NOMO-1 treated with dmso at 0.1 percent for 144 hours (cell line): Measurements from ENCODE around the gene ZDHHC17.
"Not testable (repeated sequence)": the region's sequence is repeated elsewhere in the genome, so short reads cannot be mapped to it uniquely, and the experiment has no call there.

Source experiments
- DNase-seq: peaks from one replicate; lab custom pipeline; 2025; ENCODE audit not compliant: unreplicated experiment; lab: John Stamatoyannopoulos, UW

The ZDHHC17 gene

DNA sequence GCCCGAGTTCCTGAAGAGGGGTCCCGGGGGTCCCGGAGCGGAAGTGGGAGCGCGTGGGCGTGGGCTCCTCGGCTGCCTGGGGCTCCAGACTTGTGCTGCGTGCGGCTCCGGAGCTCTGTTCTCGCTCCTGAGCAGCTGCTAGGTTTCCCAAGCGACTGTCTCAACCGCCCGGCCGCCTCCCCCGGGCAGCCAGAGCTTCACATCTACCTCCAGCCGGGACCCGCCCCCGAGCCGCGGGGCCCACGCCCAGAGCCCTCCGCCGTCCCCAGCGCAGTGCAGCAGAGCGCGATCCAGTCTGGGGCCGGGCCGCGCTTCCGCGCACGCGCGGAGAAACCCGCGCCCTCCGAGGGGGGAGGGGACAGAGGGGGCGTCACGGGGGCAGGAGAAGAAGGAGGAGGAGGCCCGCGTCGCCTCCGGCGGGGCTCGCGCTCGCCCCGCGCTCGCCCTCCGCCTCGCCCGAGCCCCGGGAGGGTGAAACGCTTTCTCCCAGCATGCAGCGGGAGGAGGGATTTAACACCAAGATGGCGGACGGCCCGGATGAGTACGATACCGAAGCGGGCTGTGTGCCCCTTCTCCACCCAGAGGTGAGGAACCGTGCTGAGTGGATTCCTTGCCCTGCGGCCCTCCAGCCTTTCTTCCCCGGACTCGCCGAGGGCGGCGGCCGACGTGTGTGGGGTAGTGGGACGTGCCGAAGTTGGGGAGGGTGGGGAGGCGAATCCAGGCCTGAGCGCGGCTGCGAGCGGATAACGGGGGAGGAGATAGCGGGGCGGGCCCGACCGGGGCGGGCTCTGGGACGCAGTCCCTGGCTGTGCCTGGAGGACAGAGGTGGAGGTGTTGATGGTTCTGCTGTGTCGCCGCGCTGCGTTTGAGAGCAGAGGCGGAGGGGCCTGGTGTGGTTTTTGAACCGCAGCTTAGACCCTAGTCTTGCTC, at the start of gene ZDHHC17:
ZDHHC17 (plus strand) TSS at position 370 of the 930 bp plus-strand sequence; CDS start at position 492, 122 bp downstream.
- DNase-seq, result peak; percentile 89

GRCh38 chr12:76714415-76714814, 49.5 kb upstream of the ZDHHC17 start:
- no peak for DNase-seq

GRCh38 chr12:76714861-76715260, 49.1 kb upstream of the ZDHHC17 start:
- DNase-seq, result no peak

GRCh38 chr12:76715332-76715731, 48.6 kb upstream of the ZDHHC17 start:
- no peak for DNase-seq

GRCh38 chr12:76717314-76717713, 46.6 kb upstream of the ZDHHC17 start:
- DNase-seq, result no peak

- DNase-seq, result no peak
These were observed 44.5 kb upstream of the ZDHHC17 start for GRCh38 chr12:76719171-76720041.

- DNase-seq, result no peak
These were observed 43.8 kb upstream of the ZDHHC17 start for GRCh38 chr12:76720068-76720467.

DNA sequence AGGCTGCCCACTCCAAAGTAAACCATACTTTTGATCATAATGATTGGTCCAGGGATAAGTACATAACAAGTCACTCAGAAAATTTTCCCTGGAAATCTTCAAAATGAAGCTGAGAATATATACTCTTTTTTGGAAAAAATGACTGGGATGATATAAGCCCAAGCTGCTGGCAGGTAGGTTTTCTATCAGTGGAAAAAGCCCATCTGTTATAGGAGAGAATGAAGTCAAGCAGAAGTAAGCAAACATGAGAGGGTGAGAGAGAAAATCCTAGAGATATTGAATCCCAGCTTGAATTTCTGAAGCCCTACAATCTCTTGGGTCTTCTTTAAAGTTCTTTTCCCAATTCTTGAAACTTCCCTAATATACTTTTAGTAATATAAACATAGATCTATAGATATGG, 37.3 kb upstream of the ZDHHC17 start:
- DNase-seq, result no peak

- not testable (repeated sequence) for DNase-seq
These were observed 31.7 kb upstream of the ZDHHC17 start for GRCh38 chr12:76732188-76732587.

DNA sequence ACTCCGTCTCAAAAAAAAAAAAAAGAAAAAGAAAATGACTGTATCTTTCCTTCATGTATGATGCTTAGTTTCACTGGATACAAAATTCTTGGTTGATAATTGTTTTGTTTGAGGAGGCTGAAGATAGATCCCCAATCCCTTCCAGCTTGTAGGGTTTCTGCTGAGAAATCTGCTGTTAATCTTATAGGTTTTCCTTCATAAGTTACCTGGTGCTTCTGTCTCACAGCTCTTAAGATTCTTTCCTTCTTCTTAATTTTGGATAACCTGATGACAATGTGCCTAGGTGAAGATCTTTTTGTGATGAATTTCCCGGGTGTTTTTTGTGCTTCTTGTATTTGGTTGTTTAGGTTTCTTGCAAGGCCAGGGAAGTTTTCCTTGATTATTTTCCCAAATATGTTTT, 26.2 kb upstream of the ZDHHC17 start:
- not testable (repeated sequence) for DNase-seq

DNA sequence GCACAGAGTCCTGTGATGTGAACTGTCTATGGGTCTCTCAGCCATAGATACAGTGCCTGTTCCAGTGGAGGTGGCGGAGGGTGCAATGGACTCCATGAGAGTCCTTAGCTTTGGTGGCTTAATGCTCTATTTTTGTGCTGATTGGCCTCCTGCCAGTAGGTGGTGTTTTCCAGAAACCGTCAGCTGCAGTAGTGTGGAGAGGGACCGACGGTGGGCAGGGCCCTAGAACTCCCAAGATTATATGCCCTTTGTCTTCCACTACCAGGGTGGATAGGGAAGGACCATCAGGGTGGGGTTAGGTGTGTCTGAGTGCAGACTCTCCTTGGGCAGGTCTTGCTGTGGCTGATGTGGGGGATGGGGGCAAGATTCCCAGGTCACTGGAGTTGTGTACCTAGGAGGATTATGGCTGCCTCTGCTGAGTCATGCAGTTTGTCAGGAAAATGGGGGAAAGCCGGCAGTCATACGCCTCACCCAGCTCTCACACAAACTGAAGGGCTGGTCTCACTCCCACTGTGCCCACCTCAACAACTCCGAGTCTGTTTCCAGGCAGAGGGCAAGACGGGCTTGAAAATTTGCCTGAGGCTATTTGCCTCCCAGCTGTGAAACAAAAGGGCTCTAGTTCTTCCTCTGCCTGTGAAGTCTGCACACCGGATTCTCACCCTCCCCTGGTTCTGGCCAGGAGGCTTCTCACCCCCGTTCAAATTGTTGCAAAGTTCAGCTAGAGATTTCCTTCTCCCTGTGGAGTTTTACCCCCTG, 24.9 kb upstream of the ZDHHC17 start:
- no peak for DNase-seq

- no peak for DNase-seq
These were observed 24.0 kb upstream of the ZDHHC17 start for GRCh38 chr12:76739896-76740295.

- no peak for DNase-seq
These were observed 23.4 kb upstream of the ZDHHC17 start for GRCh38 chr12:76740501-76740900.

DNA sequence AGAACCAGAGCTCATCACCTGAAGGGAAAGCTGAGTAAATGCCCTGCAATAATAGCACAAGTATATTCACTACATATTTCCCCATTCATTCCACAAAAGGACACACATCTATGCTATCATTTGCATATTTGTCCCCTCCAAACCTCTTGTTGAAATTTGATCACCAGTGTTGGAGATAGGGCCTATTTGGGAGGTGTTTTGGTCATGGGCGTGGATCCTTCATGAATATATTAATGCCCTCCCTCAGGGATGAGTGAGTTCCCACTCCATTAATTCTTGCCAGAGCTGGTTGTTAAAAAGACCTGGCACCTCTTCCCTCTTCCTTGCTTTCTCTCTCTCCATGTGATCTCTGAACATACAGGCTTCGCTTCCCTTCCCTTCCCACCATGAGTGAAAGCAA, 18.6 kb upstream of the ZDHHC17 start:
- no peak for DNase-seq

GRCh38 chr12:76746516-76746915, 17.4 kb upstream of the ZDHHC17 start:
- no peak for DNase-seq

DNA sequence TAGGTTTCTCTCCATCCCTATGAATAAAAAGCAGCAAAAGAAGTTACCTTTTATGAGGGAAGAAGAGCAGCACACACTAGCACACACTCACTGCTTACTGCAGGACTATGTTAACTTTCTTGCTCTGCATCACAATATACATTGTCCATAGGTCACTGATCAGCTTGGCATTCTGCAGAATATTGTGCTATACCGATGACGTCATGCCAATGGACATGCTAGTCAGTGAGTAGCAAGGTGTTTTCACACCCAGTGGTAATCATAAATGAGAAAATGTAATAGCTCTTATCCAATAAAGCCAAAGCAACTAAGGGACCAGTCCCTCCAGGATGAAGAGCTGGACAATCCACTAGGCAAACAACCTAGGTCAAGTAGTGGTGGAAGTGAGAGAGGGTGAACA, 16.7 kb upstream of the ZDHHC17 start:
- no peak for DNase-seq

DNA sequence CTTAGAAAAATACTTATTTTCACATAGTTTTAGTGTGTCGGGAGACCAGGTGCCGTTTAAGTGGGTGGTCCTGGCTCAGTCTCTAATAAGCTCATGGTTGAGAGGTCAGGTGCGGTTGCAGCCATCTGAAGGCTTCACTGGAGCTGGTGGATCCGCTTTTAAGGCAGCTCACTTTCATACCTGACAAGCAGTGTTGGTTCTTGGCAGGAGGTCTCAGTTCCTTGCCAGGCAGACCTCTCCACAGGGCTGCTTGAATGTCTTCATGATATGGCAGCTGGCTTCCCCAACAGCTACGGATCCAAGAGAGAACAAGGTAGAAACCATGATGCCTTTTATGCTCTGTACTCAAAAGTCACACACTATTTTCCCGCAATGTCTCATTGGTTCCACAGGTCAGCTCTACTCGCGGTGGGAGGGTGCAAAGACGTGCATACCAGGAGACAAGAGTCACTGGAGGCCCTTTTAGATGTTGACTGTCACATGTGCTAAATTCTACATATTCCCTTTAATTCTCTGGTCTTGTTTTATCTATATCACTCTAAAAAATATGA, 8.0 kb upstream of the ZDHHC17 start:
- no peak for DNase-seq

- no peak for DNase-seq
These were observed 6.2 kb upstream of the ZDHHC17 start for GRCh38 chr12:76757694-76758093.

DNA sequence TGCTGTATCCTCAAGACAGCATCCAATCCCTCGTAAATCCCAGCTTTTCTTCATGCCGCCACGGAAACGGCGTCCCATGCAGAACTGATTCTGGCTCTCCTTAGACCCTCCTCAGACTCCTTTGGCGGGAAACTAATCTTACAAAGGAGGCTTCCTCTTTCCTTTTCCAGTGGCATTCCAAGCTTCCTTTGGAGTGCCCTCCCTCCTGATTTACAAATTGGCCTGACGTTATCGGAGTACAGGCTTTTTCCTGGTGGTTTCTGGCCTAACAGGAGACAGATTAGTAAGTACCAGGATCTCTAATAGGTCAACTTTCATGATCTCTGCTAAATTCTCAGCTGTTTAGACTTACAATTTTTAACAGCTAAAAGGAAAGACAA, 1.3 kb upstream of the ZDHHC17 start:
- DNase-seq, result no peak

- DNase-seq, result no peak
These were observed 941 bp downstream of the ZDHHC17 start for GRCh38 chr12:76764856-76765255.

DNA sequence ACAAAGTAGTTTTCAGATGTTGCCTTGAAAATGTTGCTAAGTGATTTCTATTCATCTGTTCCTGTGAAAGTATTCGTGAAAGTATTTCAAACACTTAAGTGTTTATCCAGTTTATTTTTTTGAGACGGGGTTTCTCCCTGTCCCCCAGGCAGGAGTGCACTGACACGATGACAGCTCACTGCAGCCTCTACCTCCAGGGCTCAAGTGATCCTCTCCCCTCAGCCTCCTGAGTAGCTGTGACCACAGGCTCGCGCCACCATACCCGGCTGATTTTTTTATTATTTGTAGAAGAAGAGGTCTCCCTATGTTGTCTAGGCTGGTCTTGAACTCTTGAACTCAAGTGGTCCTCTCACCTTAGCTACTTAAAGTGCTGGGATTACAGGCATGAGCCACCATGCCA, 1.7 kb downstream of the ZDHHC17 start:
- DNase-seq, result no peak
